MM.1S (cell line): Measurements from ENCODE around the gene PPM1M.

Experiments
- DNase-seq: peaks from one replicate; pipeline ENCODE4 v3.0.0-alpha.2; 2015
- H2AFZ ChIP-seq: fragments of 300-600 bp; sonication (generic); 2 replicates; pipeline ENCODE4 v1.6.0; 2016; ENCODE audit warnings: antibody characterized with exemption, low read length
- H3F3A ChIP-seq: fragments of 300-600 bp; sonication (generic); 2 replicates; pipeline ENCODE4 v1.6.1; 2016; ENCODE audit warnings: mild to moderate bottlenecking, antibody characterized with exemption, low read length, moderate library complexity, mixed read lengths; ENCODE audit not compliant: insufficient read depth
- H3K27ac ChIP-seq: fragments of 300-600 bp; sonication (generic); 2 replicates; pipeline ENCODE4 v1.5.1; 2016; ENCODE audit warnings: mild to moderate bottlenecking, low read length
- H3K27me3 ChIP-seq: fragments of 300-600 bp; sonication (generic); replicated peaks from 2 replicates; pipeline ENCODE4 v1.6.0; 2016; ENCODE audit warnings: low read length; ENCODE audit not compliant: insufficient read depth
- H3K36me3 ChIP-seq: fragments of 300-600 bp; sonication (generic); replicated peaks from 2 replicates; pipeline ENCODE4 v1.6.1; 2016; ENCODE audit warnings: mild to moderate bottlenecking, low read length, mixed read lengths; ENCODE audit not compliant: insufficient read depth
- H3K4me1 ChIP-seq: fragments of 300-600 bp; sonication (generic); 2 replicates; pipeline ENCODE4 v1.6.1; 2016; ENCODE audit warnings: low read length, mixed read lengths
- H3K4me2 ChIP-seq: fragments of 300-600 bp; sonication (generic); 2 replicates; pipeline ENCODE4 v1.6.0; 2016; ENCODE audit warnings: low read depth, low read length
- H3K4me3 ChIP-seq: fragments of 300-600 bp; sonication (generic); 2 replicates; pipeline ENCODE4 v1.5.1; 2016; ENCODE audit warnings: low read length, mixed read lengths
- H3K79me2 ChIP-seq: fragments of 300-600 bp; sonication (generic); 2 replicates; pipeline ENCODE4 v1.6.1; 2016; ENCODE audit warnings: mixed run types, low read length, mixed read lengths
- H3K9ac ChIP-seq: fragments of 300-600 bp; sonication (generic); 2 replicates; pipeline ENCODE4 v1.6.1; 2016; ENCODE audit warnings: low read length, mixed read lengths
- H3K9me2 ChIP-seq: fragments of 300-600 bp; sonication (generic); replicated peaks from 2 replicates; pipeline ENCODE4 v1.6.1; 2016; ENCODE audit warnings: mild to moderate bottlenecking, low read length, mixed read lengths; ENCODE audit not compliant: insufficient read depth
- H3K9me3 ChIP-seq: fragments of 300-600 bp; sonication (generic); replicated peaks from 2 replicates; pipeline ENCODE4 v1.6.1; 2016; ENCODE audit warnings: mild to moderate bottlenecking, low read length, mixed read lengths; ENCODE audit not compliant: insufficient read depth
- H4K20me1 ChIP-seq: fragments of 300-600 bp; sonication (generic); 2 replicates; pipeline ENCODE4 v1.6.1; 2016; ENCODE audit warnings: mild to moderate bottlenecking, low read length, moderate library complexity, mixed read lengths; ENCODE audit not compliant: insufficient read depth
- EZH2 ChIP-seq: fragments of 300-600 bp; sonication (generic); optimal IDR thresholded peaks from 2 replicates; pipeline ENCODE3; 2017; ENCODE audit warnings: low read depth, mild to moderate bottlenecking, antibody characterized with exemption, low read length, mixed read lengths
- EZH2phosphoT487 ChIP-seq: fragments of 300-600 bp; sonication (generic); IDR thresholded peaks from 2 replicates; pipeline ENCODE4 v1.6.1; 2018; ENCODE audit warnings: antibody characterized with exemption, low read length
- TF ChIP-seq, protein P1 (sequence below): fragments of 300-600 bp; sonication (generic); IDR thresholded peaks from 2 replicates; pipeline ENCODE4 v1.5.1; 2016; ENCODE audit warnings: antibody characterized with exemption, low read length, mixed read lengths

PPM1M gene

DNA sequence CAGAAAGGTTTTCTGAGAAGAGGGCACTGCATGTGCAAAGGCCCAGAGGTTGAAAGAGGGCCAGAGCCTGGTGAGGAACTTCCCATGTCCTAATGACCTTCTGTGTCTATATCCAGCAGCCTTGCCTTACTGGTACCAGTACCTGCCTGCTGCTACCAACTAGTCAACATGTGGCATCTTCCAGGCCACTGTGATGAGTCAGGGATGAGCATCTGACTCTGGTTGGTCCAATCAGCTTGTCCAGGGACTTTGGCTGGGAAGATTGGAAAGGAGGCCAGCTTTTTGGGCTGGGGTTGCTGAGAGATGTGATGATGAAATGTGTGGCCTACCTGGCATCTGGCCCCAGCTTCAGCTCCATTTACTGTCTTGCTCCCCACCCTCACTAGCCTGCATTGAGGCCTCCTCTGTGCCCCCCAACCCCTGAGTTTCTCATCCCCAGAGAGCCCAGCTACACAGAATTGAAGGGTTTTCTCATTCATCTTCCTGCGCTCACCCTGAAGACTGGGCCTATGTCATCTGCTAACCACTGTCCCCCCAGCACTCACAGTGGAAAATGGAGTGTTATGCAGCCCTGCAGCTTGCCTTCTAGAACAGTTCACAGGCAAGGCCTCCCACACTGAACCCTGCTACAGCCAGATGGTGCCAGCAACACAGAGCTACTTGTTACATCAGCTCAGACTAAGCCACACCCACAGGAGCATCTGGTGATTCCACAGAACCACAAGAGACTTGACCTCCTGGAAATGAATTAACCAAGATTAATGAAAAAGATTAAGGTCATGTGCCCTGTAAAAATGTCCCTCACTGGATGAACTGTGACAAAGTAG, 5.3 kb upstream of the PPM1M start:
- Histone ChIP-seq H3K27me3 (no peaks in the 10 kb centered on the region), H4K20me1 (no peaks in the 10 kb centered on the region), H3K36me3 (no peaks in the 10 kb centered on the region), H3K27ac (peak overlapping the region; percentile 58; the same call in 1 of the 2 replicates), H3K4me1 (peaks cover 37% of the 10 kb centered on the region), H3K79me2 (peaks cover 36% of the 10 kb centered on the region), H3K9me2 (no peaks in the 10 kb centered on the region), H3K4me3 (peak overlapping the region; percentile 100), H3K9ac (peak overlapping the region; percentile 99; the same call in 1 of the 2 replicates), H3F3A (peaks cover 12% of the 10 kb centered on the region), H3K9me3 (no peaks in the 10 kb centered on the region), H2AFZ (no peak overlapping the region), H3K4me2 (peak overlapping the region; percentile 80)
- peak; percentile 76 for DNase-seq
- no peak for TF ChIP-seq EZH2phosphoT487
- TF ChIP-seq, protein P1, sequence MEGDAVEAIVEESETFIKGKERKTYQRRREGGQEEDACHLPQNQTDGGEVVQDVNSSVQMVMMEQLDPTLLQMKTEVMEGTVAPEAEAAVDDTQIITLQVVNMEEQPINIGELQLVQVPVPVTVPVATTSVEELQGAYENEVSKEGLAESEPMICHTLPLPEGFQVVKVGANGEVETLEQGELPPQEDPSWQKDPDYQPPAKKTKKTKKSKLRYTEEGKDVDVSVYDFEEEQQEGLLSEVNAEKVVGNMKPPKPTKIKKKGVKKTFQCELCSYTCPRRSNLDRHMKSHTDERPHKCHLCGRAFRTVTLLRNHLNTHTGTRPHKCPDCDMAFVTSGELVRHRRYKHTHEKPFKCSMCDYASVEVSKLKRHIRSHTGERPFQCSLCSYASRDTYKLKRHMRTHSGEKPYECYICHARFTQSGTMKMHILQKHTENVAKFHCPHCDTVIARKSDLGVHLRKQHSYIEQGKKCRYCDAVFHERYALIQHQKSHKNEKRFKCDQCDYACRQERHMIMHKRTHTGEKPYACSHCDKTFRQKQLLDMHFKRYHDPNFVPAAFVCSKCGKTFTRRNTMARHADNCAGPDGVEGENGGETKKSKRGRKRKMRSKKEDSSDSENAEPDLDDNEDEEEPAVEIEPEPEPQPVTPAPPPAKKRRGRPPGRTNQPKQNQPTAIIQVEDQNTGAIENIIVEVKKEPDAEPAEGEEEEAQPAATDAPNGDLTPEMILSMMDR: peak; percentile 21
- no peak for TF ChIP-seq EZH2

DNA sequence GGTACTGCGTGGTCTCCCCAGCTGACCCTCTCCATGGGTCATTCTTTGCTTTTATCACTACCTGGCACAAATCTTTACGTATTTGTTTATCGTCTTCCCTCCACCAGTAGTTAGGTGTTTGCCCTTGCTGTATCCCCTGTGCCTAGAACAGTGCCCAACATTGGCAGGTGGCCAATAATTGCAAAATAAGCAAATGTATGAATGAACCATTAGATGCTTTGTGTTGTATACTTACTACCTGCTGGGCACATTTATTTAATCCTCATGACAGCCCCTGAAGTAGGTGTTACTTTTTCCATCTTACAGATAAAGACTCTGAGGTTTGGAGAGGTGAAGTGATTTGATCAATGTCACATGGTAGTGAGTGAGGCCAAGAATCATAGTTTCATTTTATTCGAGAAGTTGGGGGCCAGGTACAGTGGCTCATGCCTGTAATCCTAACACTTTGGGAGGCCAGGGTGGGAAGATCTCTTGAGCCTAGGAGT, 4.6 kb upstream of the PPM1M start:
- Histone ChIP-seq H2AFZ (no peak overlapping the region), H3K27ac (peak overlapping the region; percentile 58; the same call in 1 of the 2 replicates), H3K9ac (no peak overlapping the region), H3K4me1 (peaks cover 38% of the 10 kb centered on the region), H3K4me3 (no peak overlapping the region), H3K27me3 (no peaks in the 10 kb centered on the region), H4K20me1 (no peaks in the 10 kb centered on the region), H3F3A (peaks cover 13% of the 10 kb centered on the region), H3K9me3 (no peaks in the 10 kb centered on the region), H3K4me2 (peak overlapping the region; percentile 80; the same call in 1 of the 2 replicates), H3K79me2 (peaks cover 36% of the 10 kb centered on the region), H3K36me3 (no peaks in the 10 kb centered on the region), H3K9me2 (no peaks in the 10 kb centered on the region)
- no peak for DNase-seq
- no peak for TF ChIP-seq EZH2phosphoT487
- TF ChIP-seq EZH2: no peak
- TF ChIP-seq, protein P1: no peak

DNA sequence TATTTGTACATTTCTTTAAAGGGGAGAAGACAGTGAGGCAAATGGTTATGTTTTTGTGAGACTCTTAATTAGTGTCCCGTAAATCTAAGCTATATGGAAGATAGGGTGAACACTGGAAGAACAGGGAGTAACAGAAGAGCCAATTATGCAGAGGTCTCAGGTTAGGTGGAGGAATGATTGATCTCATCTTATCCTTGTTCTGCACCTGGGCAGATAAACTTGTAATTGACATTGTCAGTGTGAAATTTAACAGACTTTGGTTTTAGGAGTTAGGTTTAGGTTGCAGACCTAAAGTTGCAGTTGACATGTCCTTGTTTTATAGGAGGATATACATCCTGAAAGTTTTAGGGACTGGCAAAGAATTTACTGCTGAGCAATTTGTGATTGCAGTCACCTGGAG, 3.5 kb upstream of the PPM1M start:
- DNase-seq: no peak
- TF ChIP-seq EZH2phosphoT487 (no peak), EZH2 (no peak)
- TF ChIP-seq, protein P1: no peak

More for the DNA sequence above, 3.5 kb upstream of the PPM1M start:
- Histone ChIP-seq H3K9ac (no peak overlapping the region), H3K9me3 (no peaks in the 10 kb centered on the region), H3K36me3 (no peaks in the 10 kb centered on the region), H4K20me1 (no peaks in the 10 kb centered on the region), H3K4me2 (no peak overlapping the region), H3K79me2 (peaks cover 29% of the 10 kb centered on the region), H3K27ac (no peak overlapping the region), H3F3A (peaks cover 20% of the 10 kb centered on the region), H3K4me1 (peaks cover 33% of the 10 kb centered on the region), H3K27me3 (no peaks in the 10 kb centered on the region), H2AFZ (no peak overlapping the region), H3K4me3 (no peak overlapping the region), H3K9me2 (no peaks in the 10 kb centered on the region)
